Measurements from ENCODE around the gene RHBDL1.

The RHBDL1 gene

DNA sequence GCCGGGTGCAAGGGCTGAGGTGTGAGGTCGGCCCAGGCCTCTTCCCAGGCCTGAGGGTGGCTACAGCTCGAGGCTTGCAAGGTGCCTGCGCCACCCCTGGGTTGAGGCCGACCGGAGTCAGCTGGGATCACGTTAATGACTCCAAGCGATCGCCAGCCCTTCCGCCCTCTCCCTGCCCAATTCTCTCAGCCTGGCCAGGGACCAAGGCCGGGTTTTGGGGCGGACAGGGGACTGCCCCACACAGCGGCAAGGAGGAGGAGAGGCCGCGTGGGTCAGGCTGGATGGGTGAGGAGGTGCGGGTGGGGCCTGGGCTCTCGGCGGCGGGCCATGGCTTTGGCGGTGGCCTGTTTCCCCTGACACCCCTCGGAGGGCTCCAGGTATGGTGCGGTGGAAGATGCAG lies 17.9 kb downstream of the RHBDL1 start:
- FAIRE-seq: no peak
- DNase-seq (ENCODE audit: insufficient read length, low spot score): no peak

GRCh38 chr16:693766-694165 lies 18.3 kb downstream of the RHBDL1 start:
- TF ChIP-seq, protein P1, sequence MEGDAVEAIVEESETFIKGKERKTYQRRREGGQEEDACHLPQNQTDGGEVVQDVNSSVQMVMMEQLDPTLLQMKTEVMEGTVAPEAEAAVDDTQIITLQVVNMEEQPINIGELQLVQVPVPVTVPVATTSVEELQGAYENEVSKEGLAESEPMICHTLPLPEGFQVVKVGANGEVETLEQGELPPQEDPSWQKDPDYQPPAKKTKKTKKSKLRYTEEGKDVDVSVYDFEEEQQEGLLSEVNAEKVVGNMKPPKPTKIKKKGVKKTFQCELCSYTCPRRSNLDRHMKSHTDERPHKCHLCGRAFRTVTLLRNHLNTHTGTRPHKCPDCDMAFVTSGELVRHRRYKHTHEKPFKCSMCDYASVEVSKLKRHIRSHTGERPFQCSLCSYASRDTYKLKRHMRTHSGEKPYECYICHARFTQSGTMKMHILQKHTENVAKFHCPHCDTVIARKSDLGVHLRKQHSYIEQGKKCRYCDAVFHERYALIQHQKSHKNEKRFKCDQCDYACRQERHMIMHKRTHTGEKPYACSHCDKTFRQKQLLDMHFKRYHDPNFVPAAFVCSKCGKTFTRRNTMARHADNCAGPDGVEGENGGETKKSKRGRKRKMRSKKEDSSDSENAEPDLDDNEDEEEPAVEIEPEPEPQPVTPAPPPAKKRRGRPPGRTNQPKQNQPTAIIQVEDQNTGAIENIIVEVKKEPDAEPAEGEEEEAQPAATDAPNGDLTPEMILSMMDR (IDR thresholded peaks at IDR 0.05; ENCODE audit: insufficient read depth, missing control alignments): no peak
- no peak for FAIRE-seq
- no peak for DNase-seq (ENCODE audit: insufficient read length, low spot score)

More for the DNA sequence above, 17.9 kb downstream of the RHBDL1 start:
- TF ChIP-seq, protein P1 (IDR thresholded peaks at IDR 0.05; ENCODE audit: insufficient read depth, missing control alignments): no peak

GRCh38 chr16:694187-694862 lies 18.9 kb downstream of the RHBDL1 start:
- DNase-seq (ENCODE audit: insufficient read length, low spot score) (no peak), FAIRE-seq (no peak)
- TF ChIP-seq, protein P1 (IDR thresholded peaks at IDR 0.05; ENCODE audit: insufficient read depth, missing control alignments): no peak

- TF ChIP-seq, protein P1 (IDR thresholded peaks at IDR 0.05; ENCODE audit: insufficient read depth, missing control alignments): no peak
- DNase-seq (ENCODE audit: insufficient read length, low spot score): no peak
- no peak for FAIRE-seq
Observed at GRCh38 chr16:694863-695354, 19.4 kb downstream of the RHBDL1 start.

DNA sequence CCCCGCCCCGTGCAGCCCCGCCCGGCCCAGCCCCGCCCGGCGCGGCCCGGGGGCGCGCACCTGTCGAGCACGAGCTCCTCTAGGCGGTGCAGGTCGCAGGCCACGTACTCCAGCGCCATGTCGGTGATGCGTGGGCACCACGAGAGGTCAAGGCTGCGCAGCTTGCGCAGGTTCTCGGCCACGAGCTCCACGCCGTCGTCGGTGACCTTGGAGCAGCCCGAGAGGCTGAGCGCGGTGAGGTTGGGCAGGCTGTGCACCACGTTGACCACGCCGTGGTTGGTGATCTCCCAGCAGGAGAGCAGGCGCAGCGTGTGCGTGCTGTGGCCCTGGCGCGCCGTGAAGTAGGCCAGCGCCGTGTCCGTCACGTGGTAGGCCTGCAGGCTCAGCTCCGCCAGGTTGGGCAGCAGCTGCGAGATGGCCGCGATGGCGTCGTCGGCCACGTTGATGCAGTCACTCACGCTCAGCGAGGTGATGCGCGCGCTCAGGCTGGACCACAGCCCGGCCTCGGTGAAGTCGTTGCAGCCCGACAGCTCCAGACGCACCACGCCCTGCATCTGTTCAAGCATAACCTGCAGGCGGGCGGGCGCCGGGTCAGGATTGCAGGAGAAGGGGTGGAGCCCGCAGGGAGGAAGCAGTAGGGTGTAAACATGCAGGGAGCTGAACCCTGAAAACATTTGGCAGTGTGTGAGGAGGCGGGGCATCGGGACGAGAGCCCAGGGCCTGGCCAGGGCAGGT lies 20.1 kb downstream of the RHBDL1 start:
- DNase-seq (ENCODE audit: insufficient read length, low spot score): no peak
- FAIRE-seq: no peak
- TF ChIP-seq, protein P1 (IDR thresholded peaks at IDR 0.05; ENCODE audit: insufficient read depth, missing control alignments): no peak

GRCh38 chr16:698911-699671 lies 23.6 kb downstream of the RHBDL1 start:
- DNase-seq (ENCODE audit: insufficient read length, low spot score) (no peak), FAIRE-seq (no peak)

More at GRCh38 chr16:698911-699671, 23.6 kb downstream of the RHBDL1 start:
- TF ChIP-seq, protein P1 (IDR thresholded peaks at IDR 0.05; ENCODE audit: insufficient read depth, missing control alignments): no peak
